HG02610 (cell line): ENCODE results near the gene CNTNAP1.
"Not testable (repeated sequence)": the region's sequence is repeated elsewhere in the genome, so short reads cannot be mapped to it uniquely, and the experiment has no call there.

ENCODE experiments used
- ATAC-seq: cut with Tn5 transposase; IDR thresholded peaks from one replicate; pipeline ENCODE4 v1.9.1; 2021; ENCODE audit warnings: mild to moderate bottlenecking, moderate library complexity; ENCODE audit not compliant: unreplicated experiment

The CNTNAP1 gene

GRCh38 chr17:42681976-42682721 lies at the start of gene CNTNAP1:
Gene CNTNAP1 (plus strand): TSS chr17:42682531. CDS start chr17:42682830, 299 bp downstream.
- no peak for ATAC-seq

- no peak for ATAC-seq
These were observed 49.3 kb upstream of the CNTNAP1 start for GRCh38 chr17:42632949-42633444.

GRCh38 chr17:42639525-42640113 lies 42.7 kb upstream of the CNTNAP1 start:
- ATAC-seq: no peak

- ATAC-seq: no peak
These were observed 42.2 kb upstream of the CNTNAP1 start for GRCh38 chr17:42640121-42640520.

GRCh38 chr17:42642336-42642735 lies 40.0 kb upstream of the CNTNAP1 start:
- no peak for ATAC-seq

GRCh38 chr17:42647778-42648177 lies 34.6 kb upstream of the CNTNAP1 start:
- ATAC-seq: no peak

GRCh38 chr17:42651392-42651791 lies 30.9 kb upstream of the CNTNAP1 start:
- no peak for ATAC-seq

GRCh38 chr17:42653179-42654124 lies 28.9 kb upstream of the CNTNAP1 start:
- ATAC-seq: no peak

- ATAC-seq: no peak
These were observed 26.8 kb upstream of the CNTNAP1 start for GRCh38 chr17:42655528-42655927.

GRCh38 chr17:42657824-42658588 lies 24.3 kb upstream of the CNTNAP1 start:
- no peak for ATAC-seq

- no peak for ATAC-seq
These were observed 23.0 kb upstream of the CNTNAP1 start, which contains the start of gene TUBG2 for GRCh38 chr17:42659079-42659931. Gene TUBG2 (plus strand): TSS chr17:42659284. CDS start chr17:42659504, 220 bp downstream.

GRCh38 chr17:42659932-42660274 lies 22.4 kb upstream of the CNTNAP1 start:
- not testable (repeated sequence) for ATAC-seq

GRCh38 chr17:42660692-42661345 lies 21.5 kb upstream of the CNTNAP1 start:
- no peak for ATAC-seq

GRCh38 chr17:42665581-42666001 lies 16.7 kb upstream of the CNTNAP1 start:
- ATAC-seq: no peak

GRCh38 chr17:42666126-42666525 lies 16.2 kb upstream of the CNTNAP1 start:
- not testable (repeated sequence) for ATAC-seq

- ATAC-seq: no peak
These were observed 15.0 kb upstream of the CNTNAP1 start for GRCh38 chr17:42667088-42667951.

- no peak for ATAC-seq
These were observed 12.7 kb upstream of the CNTNAP1 start for GRCh38 chr17:42669705-42669976.
